Activated T-cell treated with anti-CD3 and anti-CD28 coated beads for 48 hours (primary cell): ENCODE results near the gene HIRIP3.
A peak's percentile ranks its signal among the peaks of the same experiment; 100 is the strongest.

Experiments used
- DNase-seq: peaks from one replicate; pipeline ENCODE4 v3.0.0-alpha.2; 2020; ENCODE audit warnings: low read depth

HIRIP3 gene

DNA sequence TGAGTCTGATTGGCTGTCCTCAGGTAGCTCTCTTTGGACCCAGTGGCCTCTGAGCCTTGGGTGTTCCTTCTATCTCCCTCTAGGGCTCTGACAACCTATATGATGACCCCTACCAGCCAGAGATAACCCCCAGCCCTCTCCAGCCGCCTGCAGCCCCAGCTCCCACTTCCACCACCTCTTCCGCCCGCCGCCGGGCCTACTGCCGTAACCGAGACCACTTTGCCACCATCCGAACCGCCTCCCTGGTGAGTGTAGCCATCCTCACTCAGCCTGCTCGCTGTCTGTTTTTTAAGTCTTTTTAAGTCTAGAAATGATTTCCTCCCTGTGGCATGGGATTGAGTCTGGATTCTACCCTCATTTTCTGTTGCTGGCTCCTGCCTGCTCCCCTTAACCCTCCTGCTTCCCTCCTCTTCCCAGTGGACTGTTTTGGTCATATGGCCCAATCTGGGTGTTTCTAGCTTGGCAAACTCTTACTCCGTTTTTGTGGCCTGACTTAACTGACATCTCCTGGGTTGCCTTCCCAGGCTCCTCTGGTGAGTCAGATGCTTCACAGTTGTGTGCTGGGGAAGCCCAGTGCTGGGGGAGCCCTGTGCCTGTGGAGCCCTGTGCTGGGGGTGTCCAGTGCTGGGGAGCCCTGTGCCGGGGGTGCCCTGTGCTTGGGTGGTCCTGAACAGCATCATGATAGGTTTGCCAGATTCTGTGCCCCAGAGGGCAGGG, 11.8 kb downstream of the HIRIP3 start:
- DNase-seq: no peak

DNA sequence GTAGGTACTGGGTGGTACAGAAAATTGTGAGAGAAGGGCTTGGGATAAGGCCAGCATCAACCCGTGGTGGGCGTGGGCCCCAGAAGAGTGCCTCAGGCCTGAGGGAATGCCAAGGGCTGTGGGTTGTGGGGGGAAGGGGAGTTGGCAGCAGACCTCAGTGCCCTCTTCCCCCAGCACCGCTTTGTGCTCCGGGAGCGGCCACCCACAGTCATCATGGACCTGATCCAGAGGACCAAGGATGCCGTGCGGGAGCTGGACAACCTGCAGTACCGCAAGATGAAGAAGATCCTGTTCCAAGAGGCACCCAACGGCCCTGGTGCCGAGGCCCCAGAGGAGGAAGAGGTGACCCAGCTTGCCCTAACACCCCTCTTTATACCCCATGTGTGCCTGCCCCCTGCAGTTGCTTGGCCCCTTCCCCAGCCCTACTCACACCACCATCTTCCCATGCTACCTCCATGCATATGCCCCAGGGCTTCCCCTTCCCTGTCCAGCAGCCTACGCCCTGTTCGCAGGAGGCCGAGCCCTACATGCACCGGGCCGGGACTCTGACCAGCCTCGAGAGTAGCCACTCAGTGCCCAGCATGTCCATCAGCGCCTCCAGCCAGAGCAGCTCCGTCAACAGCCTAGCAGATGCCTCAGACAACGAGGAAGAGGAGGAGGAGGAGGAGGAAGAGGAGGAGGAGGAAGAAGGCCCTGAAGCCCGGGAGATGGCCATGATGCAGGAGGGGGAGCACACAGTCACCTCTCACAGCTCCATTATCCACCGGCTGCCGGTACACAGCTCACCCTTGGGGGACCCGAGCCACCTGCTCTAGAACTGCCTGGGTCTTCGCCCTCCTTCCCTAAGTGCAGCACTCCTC, 12.6 kb downstream of the HIRIP3 start:
- DNase-seq: no peak

DNA sequence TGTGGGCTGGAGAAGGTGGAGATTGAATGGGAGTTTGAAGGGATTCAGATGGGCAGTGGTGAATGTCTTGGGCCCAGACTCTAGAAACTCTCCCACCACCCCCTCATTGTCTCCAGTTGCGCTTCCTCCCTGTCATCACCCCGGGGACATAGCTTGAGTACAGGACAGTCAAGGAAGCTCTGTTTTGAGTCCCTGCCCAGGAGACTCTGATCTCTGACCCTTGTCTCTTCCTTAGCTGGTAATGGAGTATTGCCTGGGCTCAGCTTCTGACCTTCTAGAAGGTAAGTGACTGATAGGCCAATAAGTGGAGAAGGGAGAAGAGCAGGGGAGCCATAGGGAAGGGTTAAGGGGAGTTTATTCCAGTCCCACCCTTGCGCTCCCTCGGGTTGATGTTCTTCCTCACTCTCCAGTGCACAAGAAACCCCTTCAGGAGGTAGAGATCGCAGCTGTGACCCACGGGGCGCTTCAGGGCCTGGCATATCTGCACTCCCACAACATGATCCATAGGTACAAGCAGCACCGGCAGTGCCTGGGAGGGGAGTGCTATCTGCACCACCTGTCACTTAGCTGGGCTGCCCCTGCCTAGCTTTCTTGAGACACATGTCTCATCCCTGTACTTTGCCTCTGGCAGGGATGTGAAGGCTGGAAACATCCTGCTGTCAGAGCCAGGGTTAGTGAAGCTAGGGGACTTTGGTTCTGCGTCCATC, 16.7 kb downstream of the HIRIP3 start:
- DNase-seq: no peak

DNA sequence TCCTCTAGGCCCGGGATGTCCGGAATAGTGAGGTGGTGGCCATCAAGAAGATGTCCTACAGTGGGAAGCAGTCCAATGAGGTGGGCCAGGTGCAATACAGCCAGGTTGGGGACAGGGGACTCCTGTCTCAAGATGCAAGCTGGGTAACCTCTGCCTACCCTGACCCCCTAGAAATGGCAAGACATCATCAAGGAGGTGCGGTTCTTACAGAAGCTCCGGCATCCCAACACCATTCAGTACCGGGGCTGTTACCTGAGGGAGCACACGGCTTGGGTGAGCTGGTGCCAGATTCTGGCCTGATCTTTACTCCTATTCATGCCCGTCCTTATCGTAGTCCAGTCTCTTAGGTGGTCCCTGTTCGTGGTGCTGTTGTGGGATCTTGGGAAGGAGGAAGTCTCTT, 17.3 kb downstream of the HIRIP3 start:
- DNase-seq: no peak

GRCh38 chr16:29977063-29977825, 18.2 kb downstream of the HIRIP3 start:
- no peak for DNase-seq

DNA sequence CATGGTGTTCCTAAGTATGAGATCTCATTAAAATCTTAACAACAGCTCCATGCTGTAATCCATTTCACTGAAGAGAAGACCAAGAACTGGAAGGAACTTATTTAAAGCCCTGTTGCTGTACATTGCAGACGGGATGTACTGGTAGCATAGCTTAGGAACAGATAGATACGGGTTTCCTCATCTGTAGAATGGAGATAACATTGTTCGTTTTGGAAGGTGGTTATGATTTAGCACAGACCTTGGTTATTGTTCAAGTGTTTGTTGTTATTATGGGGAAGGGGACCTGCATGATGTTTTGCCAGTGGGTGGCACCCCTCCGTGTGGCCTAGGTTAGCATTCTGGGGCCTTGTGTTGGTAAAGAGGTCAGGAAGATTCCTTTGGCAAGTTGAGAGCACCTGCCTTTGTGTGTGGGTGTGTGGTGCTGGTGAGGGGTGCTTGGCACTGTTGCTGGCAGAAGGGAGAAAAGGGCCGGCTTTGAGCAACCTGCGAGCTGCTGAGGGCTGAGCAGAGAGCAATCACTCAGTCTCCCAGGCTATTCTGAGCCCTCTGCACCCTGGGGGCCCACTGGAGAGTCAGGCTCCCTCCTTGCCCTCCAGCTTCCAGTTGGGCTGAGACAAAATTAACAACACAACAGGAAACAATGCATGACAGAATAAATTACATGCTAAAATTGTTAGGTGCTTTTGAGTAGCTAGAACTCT, 19.5 kb downstream of the HIRIP3 start:
- no peak for DNase-seq

DNA sequence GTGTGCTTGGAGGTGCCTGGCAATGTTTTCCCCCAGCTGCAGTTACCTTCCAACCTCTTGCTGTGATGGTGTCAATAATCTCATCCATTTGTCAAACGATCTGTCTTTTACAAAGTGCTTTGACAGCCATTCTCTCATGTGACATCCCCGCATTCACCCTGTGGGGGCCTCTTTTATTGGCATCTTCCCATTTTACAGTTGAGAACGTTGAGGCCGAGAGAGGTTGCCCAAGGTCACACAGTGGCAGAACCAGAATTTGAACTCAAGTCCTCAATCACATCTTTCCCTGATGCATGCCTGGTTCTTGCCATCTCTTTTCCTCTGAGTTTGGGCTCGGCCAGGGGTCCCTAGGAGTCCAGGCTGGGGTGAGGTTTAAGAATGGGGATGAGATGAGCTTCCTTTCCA, 20.3 kb downstream of the HIRIP3 start:
- no peak for DNase-seq

DNA sequence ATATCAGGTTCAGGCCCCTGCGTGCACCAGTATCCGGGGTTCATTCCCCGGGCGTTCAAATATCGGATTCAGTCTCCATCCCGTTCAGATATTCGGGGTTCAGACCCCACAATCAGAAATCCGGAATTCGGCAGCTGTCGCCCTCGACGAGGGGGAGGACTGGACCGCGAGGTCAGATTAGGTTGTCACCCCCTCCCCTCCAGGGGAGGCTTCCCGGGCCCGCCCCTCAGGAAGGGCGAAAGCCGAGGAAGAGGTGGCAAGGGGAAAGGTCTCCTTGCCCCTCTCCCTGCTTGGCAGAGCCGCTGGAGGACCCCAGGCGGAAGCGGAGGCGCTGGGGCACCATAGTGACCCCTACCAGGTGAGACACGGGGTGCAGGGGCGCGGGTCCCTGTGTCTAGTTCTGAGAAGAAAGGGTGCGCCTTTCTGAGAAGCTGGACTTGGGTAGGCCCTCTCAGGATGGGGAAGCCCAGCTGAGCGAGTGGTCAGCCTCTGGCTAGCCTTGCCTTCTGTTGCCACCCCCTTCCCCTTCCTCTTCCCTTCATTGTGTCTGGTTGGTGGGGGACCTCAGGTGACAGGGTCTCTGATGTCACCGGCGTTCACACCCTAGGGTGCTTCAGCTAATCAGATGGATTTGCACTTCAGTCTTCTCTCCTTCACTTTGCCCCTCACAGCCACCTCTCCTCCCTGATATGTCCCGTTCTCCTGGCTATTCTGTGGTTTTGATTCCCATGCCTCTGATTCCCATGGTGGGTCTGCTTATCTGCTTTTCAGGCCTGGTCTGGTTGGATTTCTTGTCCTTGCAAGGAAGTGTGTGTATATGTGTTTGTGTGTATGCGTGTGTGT, 20.9 kb downstream of the HIRIP3 start:
- no peak for DNase-seq

DNA sequence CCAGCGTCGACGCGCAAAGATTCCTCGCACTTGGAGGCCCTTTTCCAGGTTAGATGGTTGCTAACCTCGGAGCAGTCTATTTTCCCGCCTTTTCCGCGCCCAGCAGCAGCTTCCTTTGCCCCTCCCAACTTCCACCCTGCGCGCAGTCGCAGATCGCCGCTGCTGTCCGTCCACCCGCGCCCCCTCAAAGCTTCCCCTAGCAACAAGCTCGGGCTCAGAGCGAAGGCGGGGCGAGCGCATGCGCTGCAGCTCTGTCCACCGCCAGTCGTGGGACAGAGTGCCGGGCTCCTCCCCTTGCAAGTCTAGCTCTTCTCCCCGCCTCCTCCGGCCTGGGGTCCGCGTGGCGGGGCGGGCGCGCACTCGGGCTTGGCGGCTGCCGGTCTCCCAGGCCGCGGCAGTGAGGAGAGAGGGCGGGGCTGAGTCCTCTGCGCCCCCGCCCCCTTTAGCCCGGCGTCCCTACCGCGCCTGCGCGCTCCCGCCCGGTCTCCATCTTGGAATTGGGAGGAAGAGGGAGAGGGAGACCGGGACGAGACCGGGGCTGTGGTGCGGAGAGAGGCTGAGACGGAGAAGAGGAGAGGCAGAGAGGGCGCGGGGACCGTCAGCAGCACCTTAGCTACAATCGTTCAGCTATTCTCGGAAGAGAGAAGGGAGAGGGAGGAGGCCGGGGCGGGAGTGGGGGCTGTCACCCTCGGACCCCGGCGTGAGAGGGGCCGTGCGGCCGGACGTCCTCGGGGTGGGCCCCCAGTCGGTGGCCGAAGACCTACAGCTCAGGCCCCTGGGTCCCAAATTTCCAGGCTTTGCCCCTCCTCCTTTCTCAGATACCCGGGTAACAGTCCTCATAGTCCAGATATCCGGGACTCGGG, 21.8 kb downstream of the HIRIP3 start, which contains the start of gene TAOK2:
TAOK2 (plus strand) TSS at position 485 of the 863 bp plus-strand sequence. CDS start 3,905 bp downstream, outside the sequence.
- DNase-seq: peak; percentile 98

- DNase-seq: no peak
Observed at GRCh38 chr16:29972992-29973383, 22.4 kb downstream of the HIRIP3 start.

GRCh38 chr16:29972500-29972899, 22.9 kb downstream of the HIRIP3 start:
- no peak for DNase-seq

DNA sequence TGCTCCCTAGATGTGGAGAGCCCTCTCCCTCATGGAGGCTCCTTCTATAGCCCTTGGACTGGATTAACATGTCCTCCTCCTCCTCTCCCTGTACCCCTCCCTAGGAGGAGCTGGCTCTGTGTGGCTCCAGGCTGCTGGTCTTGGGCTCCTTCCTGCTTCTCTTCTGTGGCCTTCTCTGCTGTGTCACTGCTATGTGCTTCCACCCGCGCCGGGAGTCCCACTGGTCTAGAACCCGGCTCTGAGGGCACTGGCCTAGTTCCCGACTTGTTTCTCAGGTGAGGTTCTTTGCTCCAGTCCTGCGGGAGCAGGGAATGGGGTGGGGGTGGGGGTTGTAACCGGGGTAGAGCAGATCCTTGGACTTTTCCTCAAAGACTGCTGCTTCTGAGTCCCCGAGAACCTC, 24.1 kb downstream of the HIRIP3 start:
- DNase-seq: no peak

DNA sequence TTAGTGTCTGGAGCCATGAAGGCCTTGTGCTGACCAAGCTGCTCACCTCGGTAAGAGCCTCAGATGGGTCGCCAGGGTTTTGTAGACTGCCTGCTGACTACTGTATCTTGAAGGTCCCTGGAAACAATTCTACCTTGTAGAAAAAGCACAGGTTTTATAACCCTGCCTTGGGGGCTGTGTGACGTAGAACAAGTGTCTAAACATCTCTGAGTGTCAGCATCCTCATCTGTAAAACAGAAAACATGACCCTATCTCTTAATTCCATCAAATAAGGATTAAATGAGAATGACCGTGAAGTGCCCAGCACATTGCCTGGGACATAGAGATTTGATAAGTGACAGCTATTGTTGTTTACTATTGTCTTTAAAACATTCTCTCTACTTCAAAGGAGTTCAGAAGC, 27.2 kb downstream of the HIRIP3 start:
- DNase-seq: no peak

DNA sequence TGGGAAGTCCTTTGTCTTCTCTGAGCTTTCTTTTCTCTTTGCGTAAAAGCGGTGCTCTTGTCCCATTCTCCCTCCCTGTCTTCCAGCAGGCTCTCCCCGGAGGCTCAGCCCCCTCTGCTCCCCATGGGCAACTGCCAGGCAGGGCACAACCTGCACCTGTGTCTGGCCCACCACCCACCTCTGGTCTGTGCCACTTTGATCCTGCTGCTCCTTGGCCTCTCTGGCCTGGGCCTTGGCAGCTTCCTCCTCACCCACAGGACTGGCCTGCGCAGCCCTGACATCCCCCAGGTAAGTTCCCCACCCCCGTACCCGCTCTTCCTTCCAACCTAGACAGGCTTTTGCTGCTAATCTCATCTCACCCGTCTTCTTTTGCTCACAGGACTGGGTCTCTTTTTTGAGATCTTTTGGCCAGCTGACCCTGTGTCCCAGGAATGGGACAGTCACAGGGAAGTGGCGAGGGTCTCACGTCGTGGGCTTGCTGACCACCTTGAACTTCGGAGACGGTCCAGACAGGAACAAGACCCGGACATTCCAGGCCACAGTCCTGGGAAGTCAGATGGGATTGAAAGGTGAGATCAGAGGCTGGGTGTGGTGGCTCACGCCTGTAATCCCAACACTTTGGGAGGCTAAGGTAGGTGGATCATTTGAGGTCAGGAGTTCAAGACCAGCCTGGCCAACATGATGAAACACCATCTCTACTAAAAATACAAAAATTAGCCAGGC, 32.2 kb downstream of the HIRIP3 start:
- no peak for DNase-seq

- no peak for DNase-seq
Observed at GRCh38 chr16:29962344-29962994, 32.9 kb downstream of the HIRIP3 start.

- peak; percentile 95 for DNase-seq
Observed at GRCh38 chr16:29961479-29962343, 33.7 kb downstream of the HIRIP3 start, which contains the start of gene TMEM219. TSS of gene TMEM219 (plus strand) at chr16:29962079. CDS start at chr16:29963144, 1,065 bp downstream.

DNA sequence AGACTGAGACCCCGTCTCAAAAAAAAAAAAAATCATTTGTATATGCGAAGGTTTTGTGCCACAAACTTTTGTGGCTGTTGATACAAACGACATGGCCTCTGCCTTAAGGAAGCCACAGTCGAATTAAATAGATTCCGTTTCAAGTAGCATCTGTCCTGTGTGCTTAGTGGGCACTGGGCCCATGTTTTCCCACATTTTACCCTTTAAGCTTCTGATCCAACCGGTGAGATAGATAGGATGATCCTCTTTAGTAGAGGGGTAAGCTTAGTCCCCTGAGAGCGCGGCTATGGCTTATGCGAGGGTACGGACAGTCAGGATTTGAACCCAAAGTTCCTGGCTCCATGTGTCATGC, 34.3 kb downstream of the HIRIP3 start:
- DNase-seq: no peak
